ENCODE data around the gene DUOX1. TPM values are rescaled to one million over a fixed set of nuclear protein-coding genes. Genes with fewer than 3 reads are reported as not detected.

DUOX1 gene
- 0.85 and 1.5 TPM in 2 replicates for total RNA-seq

DNA sequence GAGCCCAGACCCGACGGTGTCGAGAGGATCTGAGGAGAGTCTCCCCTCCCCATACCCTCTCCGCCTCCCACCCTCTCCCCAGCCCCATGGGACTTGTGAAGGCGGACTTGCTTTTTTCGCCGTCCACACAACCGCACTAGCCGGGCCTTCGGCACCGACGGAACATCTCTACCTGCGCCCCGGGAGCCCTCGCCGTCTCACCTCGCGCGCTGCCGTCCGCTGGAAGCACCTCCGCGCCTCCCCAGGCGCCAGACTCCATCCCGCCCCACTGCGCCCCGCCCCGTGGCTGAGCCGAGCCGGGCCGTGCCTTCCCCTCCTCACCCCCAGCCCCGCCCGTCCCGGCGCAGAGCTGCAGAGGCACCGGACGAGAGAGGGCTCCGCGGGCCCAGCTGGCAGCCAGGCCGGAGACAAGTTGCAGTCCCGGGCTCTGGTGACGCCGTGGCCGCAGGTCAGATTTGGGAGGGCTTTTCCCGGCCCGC, at the start of gene DUOX1, which contains the start of gene DUOXA1:
DUOX1 (plus strand) TSS at position 344 of the 479 bp plus-strand sequence. CDS start 1,973 bp downstream, outside the sequence.
DUOXA1 (minus strand) TSS at position 229 of the 479 bp plus-strand sequence. CDS start 6,865 bp downstream, outside the sequence.

DNA sequence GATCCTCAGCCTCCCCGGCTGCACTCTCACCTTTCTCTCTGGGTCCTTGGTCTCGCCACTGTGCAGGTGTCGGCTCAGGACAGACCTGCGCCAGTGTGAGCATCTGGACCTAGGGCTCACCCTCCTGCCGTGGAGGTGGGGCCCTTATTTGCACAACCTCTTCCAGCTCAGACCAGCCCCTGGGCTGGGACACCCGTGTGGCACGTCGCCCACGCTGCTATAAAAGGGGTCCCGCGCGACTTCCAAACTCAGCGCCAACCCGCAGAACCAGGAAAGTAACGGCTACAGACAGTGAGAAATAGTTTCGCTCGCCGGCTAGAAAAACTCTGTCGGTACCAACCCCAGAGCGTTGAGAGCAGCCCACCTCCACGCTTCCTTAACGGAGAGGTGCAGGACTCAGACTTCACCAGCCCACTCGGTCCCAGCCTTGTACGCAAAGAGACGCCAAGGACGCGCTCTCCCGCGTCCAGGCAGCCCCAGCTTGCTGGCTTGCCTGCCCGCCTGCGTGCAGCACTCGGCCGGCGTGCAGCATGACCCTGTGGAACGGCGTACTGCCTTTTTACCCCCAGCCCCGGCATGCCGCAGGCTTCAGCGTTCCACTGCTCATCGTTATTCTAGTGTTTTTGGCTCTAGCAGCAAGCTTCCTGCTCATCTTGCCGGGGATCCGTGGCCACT, 15.6 kb upstream of the DUOX1 start, which contains the start of the genes DUOX2 and DUOXA2:
DUOX2 (minus strand) TSS at position 97 of the 675 bp plus-strand sequence. CDS start 761 bp downstream, outside the sequence.
DUOXA2 (plus strand) TSS at position 251 of the 675 bp plus-strand sequence; CDS start at position 531, 280 bp downstream.

DNA sequence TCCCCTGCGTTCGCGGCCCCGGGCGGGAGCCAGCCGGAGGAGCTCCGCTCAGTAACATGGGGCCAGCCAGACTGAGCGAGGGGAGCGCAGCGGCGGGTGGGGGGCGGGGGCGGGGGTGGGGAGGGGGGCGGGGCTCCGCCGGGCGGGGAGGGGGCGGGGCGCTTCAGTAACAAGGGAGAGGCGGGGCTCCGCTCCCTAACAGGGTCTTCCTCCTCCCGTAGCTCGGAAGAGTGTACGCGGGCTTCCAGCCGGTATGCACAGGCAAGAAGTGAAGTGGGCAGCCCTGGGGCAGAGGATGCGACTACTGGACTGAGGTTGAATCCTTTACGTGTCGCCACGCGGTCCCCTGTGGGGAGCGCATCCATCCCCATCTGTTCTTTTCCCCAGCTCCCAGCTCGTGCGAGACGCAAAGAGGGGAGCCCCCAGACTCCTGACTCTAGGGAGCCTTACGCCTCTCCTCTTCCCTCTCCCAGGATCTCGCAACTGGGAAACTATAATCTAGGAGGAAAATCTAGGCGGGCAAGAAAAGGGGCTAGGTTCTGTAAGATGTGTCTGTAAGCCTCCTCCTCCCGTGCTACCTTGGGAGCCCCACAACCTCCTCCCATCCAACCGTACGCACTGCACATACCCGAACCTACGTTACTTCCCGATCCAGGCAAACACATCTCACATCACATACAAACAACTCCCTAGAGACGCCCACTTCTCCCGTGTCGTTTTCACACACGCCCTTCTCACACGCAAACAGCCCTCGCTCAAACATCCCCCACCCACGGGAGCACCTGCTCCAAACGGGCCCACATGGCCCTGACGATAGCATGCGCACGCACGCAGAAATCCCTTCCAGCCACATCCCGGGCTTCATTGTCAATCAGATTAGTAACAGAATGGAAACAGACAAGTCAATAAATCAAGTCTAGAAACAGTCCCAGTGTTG, 58.4 kb downstream of the DUOX1 start, which contains the start of gene SHF:
SHF (minus strand) TSS at position 73 of the 937 bp plus-strand sequence; CDS start at position 58, 15 bp downstream.

Other genes with a start within 250 kb of the DUOX1 start
- gene TERB2, start 173.3 kb upstream of the DUOX1 start, total RNA-seq = not detected in 2 replicates
- gene SORD, start 106.8 kb upstream of the DUOX1 start, total RNA-seq = 20.4 and 20.5 TPM in 2 replicates
- gene DUOX2, start 15.8 kb upstream of the DUOX1 start, total RNA-seq = under 0.01 and 0.12 TPM in 2 replicates
- gene DUOXA2, start 15.7 kb upstream of the DUOX1 start, total RNA-seq = not detected in 2 replicates
- gene DUOXA1, start 115 bp upstream of the DUOX1 start, total RNA-seq = 0.49 and 0.97 TPM in 2 replicates
- gene SHF, start 58.0 kb downstream of the DUOX1 start, total RNA-seq = 7.8 and 8.4 TPM in 2 replicates
- gene SLC28A2, start 122.2 kb downstream of the DUOX1 start, total RNA-seq = not detected in 2 replicates
- not detected in 2 replicates for gene GATM, start 248.6 kb downstream of the DUOX1 start, total RNA-seq

All from hair follicle dermal papilla cell (primary cell).